ENCODE results near the gene DEPDC7. TPM values are rescaled to one million over a fixed set of nuclear protein-coding genes. Genes with fewer than 3 reads are reported as not detected.
"Not testable (repeated sequence)": the region's sequence is repeated elsewhere in the genome, so short reads cannot be mapped to it uniquely, and the experiment has no call there.

DEPDC7 gene
- total RNA-seq, 1 donor from 2014 or later, result 0.55 TPM

- intact Hi-C loops (cut with micrococcal nuclease), result no loop called here
- H3K36me3 ChIP-seq, result peaks cover 32% of the 10 kb centered on the region
- no peak for TF ChIP-seq CTCF (IDR thresholded peaks at IDR 0.05; ENCODE audit: borderline replicate concordance)
These were observed 28.6 kb downstream of the DEPDC7 start for GRCh38 chr11:33044285-33044756.

GRCh38 chr11:33045551-33046255, 30.0 kb downstream of the DEPDC7 start:
- H3K36me3 ChIP-seq, result peaks cover 32% of the 10 kb centered on the region
- H3K27me3 ChIP-seq (ENCODE audit: low read depth), result no peaks in the 10 kb centered on the region
- H3K27ac ChIP-seq (replicated peaks), result no peak overlapping the region
- H3K4me1 ChIP-seq, result peaks cover 9% of the 10 kb centered on the region
- H3K4me3 ChIP-seq, result no peak overlapping the region
- H3K9me3 ChIP-seq (replicated peaks), result no peaks in the 10 kb centered on the region
- DNase-seq, result no peak
- TF ChIP-seq CTCF (IDR thresholded peaks at IDR 0.05; ENCODE audit: borderline replicate concordance), result no peak
- intact Hi-C loops (cut with micrococcal nuclease), result no loop called here

More at GRCh38 chr11:33044285-33044756, 28.6 kb downstream of the DEPDC7 start:
- Histone ChIP-seq H3K4me3 (no peak overlapping the region), H3K9me3 (replicated peaks) (no peaks in the 10 kb centered on the region), H3K4me1 (peaks cover 23% of the 10 kb centered on the region), H3K27ac (replicated peaks) (no peak overlapping the region), H3K27me3 (ENCODE audit: low read depth) (no peaks in the 10 kb centered on the region)
- no peak for DNase-seq

DNA sequence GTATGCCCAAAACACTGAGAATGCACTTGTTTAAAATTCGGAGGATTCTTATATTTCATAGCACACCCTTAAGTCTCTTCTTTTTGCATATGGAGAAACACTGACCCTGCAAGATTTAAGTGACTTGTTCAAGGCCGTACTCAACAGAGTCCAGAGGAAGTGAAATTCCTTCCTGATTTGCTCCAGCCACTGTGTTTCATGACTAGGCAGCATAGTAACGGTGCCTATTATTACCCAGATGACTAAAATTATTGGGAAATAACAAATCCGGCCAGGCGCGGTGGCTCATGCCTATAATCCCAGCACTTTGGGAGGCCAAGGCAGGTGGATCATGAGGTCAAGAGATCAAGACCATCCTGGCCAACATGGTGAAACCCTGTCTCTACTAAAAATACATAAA, 33.0 kb downstream of the DEPDC7 start:
- H3K36me3 ChIP-seq, result peaks cover 32% of the 10 kb centered on the region
- H3K4me1 ChIP-seq; H3K9me3 ChIP-seq (replicated peaks); intact Hi-C loops (cut with micrococcal nuclease); H3K27me3 ChIP-seq (ENCODE audit: low read depth); H3K4me3 ChIP-seq; H3K27ac ChIP-seq (replicated peaks); DNase-seq: not testable (repeated sequence)

- H3K4me3 ChIP-seq; H3K9me3 ChIP-seq (replicated peaks); intact Hi-C loops (cut with micrococcal nuclease); H3K4me1 ChIP-seq; H3K27me3 ChIP-seq (ENCODE audit: low read depth); DNase-seq; H3K27ac ChIP-seq (replicated peaks): not testable (repeated sequence)
- peaks cover 29% of the 10 kb centered on the region for H3K36me3 ChIP-seq
These were observed 34.1 kb downstream of the DEPDC7 start for GRCh38 chr11:33049565-33050408.

DNA sequence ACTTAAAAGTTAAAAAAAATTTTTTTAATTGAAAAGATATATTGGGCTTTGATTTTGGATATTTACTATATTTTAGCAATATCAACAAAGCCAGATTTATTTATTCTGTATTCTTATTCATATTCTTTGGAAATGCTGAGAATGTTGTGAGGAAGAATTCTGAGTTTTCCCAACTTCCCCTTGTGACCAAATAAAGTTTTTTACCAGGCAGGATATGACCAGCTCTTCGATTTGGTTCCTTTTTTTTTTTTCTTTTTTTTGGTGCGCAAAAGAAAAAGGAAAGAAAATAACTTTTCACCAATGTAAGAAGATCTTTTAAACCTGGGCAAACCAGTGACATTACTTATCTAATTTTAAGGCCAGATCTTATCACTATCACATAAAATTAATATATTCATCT, 36.6 kb downstream of the DEPDC7 start:
- peaks cover 22% of the 10 kb centered on the region for H3K36me3 ChIP-seq

GRCh38 chr11:33055375-33055774, 39.7 kb downstream of the DEPDC7 start:
- Histone ChIP-seq H3K9me3 (replicated peaks) (no peaks in the 10 kb centered on the region), H3K27me3 (ENCODE audit: low read depth) (no peaks in the 10 kb centered on the region), H3K27ac (replicated peaks) (no peak overlapping the region), H3K4me3 (no peak overlapping the region), H3K4me1 (no peaks in the 10 kb centered on the region), H3K36me3 (peaks cover 38% of the 10 kb centered on the region)
- intact Hi-C loops (cut with micrococcal nuclease), result no loop called here
- DNase-seq, result no peak
- TF ChIP-seq CTCF (IDR thresholded peaks at IDR 0.05; ENCODE audit: borderline replicate concordance), result no peak

More for the DNA sequence above, 36.6 kb downstream of the DEPDC7 start:
- intact Hi-C loops (cut with micrococcal nuclease), result no loop called here
- Histone ChIP-seq H3K27me3 (ENCODE audit: low read depth) (no peaks in the 10 kb centered on the region), H3K4me1 (no peaks in the 10 kb centered on the region), H3K27ac (replicated peaks) (no peak overlapping the region), H3K9me3 (replicated peaks) (no peaks in the 10 kb centered on the region), H3K4me3 (no peak overlapping the region)
- no peak for DNase-seq
- TF ChIP-seq CTCF (IDR thresholded peaks at IDR 0.05; ENCODE audit: borderline replicate concordance), result no peak
